ENCODE measurements around the gene SLC13A5.

Gene SLC13A5

GRCh38 chr17:6640536-6641246 lies 72.5 kb downstream of the SLC13A5 start, which contains the start of the genes KIAA0753 and TXNDC17:
KIAA0753 (minus strand) TSS chr17:6640711; CDS start chr17:6635103, 5,608 bp downstream.
TXNDC17 (plus strand) TSS chr17:6641060; CDS start chr17:6641083, 23 bp downstream.
- H3K9ac ChIP-seq (ENCODE audit: low read depth, low read length, poor library complexity): peak within 1 kb of the TSS; percentile 98
- H3K4me1 ChIP-seq (ENCODE audit: control insufficient read depth in 2 of 2, insufficient read depth in 1 of 2, low read depth in 1 of 2, low read length in 2 of 2): peaks cover 9 to 13% of the 10 kb centered on the region in 2 donors

DNA sequence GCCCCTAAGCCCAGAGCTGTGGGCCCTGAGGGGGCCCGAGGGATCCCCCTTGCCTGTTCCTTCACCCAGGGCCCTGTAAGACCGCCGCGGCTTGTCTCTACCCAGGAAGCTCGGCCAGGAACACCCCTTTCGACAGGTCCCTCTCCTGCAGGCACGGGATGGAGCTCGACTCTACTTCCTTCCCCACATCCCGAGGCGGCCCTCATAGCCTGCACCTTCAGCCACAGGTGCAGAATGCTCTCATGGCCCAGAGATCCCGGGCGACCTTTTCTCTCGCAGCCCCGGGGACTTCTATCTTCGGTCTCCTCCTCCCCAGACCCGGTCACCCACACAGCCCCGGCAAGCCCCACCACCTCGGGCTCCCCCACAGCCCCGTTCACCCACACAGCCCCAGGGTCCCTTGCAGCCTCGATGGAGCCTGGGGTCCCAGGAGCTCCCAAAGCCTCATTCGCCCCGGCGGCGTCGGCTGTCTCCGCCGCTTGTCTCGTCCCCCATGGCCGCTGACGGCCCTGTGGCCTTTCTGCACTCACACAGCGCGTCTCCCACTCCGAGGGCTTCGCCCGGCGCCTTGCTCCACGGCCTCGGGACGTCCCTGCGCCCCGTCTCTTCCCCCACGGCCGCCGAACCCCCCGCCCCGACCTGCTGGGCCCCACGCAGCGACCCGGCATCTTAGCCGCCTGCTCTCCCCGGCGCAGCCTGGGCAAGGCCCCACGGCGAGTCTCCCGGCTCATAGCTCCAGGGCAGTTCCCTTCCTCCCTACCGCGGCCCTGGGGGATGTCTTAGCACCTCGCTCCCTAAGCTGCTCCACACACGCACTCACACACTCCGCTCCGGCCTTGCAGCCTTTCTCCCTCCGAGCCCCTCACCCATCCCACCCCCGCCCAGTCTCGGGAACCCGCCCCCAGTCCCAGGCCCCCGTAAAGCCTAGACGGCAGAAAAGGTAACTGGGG lies 73.3 kb downstream of the SLC13A5 start:
- Histone ChIP-seq H3K79me1 (ENCODE audit: low read depth, low read length) (peaks cover 31% of the 10 kb centered on the region), H3K9me3 (replicated peaks in 1 of 2; ENCODE audit: control insufficient read depth in 2 of 2, insufficient read depth in 1 of 2, low read depth in 1 of 2, low read length in 2 of 2) (no peaks in the 10 kb centered on the region), H3K27me3 (ENCODE audit: control insufficient read depth in 3 of 3, insufficient read depth in 3 of 3, low read depth in 1 of 3, low read length in 3 of 3) (no peaks in the 10 kb centered on the region), H3K9ac (ENCODE audit: low read depth, low read length, poor library complexity) (peak overlapping the region; percentile 98), H3K4me2 (ENCODE audit: insufficient read depth, low read length, poor library complexity, severe bottlenecking) (peak overlapping the region; percentile 90), H3K23ac (ENCODE audit: low read depth, low read length, poor library complexity) (peak overlapping the region; percentile 71), H3K4me1 (ENCODE audit: control insufficient read depth in 2 of 2, insufficient read depth in 1 of 2, low read depth in 1 of 2, low read length in 2 of 2) (peaks cover 9 to 13% of the 10 kb centered on the region in 2 donors), H3K18ac (ENCODE audit: low read length) (peak overlapping the region; percentile 98), H2BK120ac (ENCODE audit: low read depth, low read length) (no peak overlapping the region), H2AFZ (ENCODE audit: low read length) (peak overlapping the region; percentile 100), H2AK5ac (ENCODE audit: low read depth, low read length) (peak overlapping the region; percentile 97), H4K8ac (ENCODE audit: low read depth, low read length) (no peak overlapping the region), H4K91ac (ENCODE audit: low read depth, low read length, poor library complexity) (no peak overlapping the region), H3K36me3 (replicated peaks in 1 of 2; ENCODE audit: control insufficient read depth in 2 of 2, insufficient read depth in 2 of 2, low read length in 2 of 2) (peaks cover 4 to 57% of the 10 kb centered on the region in 2 donors), H3K14ac (ENCODE audit: low read length) (peak overlapping the region; percentile 76), H3K27ac (replicated peaks; ENCODE audit: low read length) (peak overlapping the region; percentile 94), H3K4ac (ENCODE audit: low read length) (peak overlapping the region; percentile 97), H3K4me3 (ENCODE audit: low read length in 2 of 2) (peak overlapping the region; percentile 76 to 97), H2BK5ac (ENCODE audit: low read length) (peak overlapping the region; percentile 69), H2BK15ac (ENCODE audit: low read length) (peak overlapping the region; percentile 78), H2BK12ac (ENCODE audit: low read length) (peak overlapping the region; percentile 30)
- DNase-seq (ENCODE audit: low spot score): no peak
- no CpG with 5 or more reads among the region's 67 CpGs for WGBS, 2 donors (ENCODE audit: extremely low coverage in 2 of 2, insufficient read length in 2 of 2, insufficient replicate concordance in 1 of 2)

More at GRCh38 chr17:6640536-6641246, 72.5 kb downstream of the SLC13A5 start, which contains the start of the genes KIAA0753 and TXNDC17:
- Histone ChIP-seq H4K8ac (ENCODE audit: low read depth, low read length) (no peak within 1 kb of the TSS), H2BK15ac (ENCODE audit: low read length) (peak within 1 kb of the TSS; percentile 78), H3K14ac (ENCODE audit: low read length) (peak within 1 kb of the TSS; percentile 76), H3K27me3 (ENCODE audit: control insufficient read depth in 3 of 3, insufficient read depth in 3 of 3, low read depth in 1 of 3, low read length in 3 of 3) (no peaks in the 10 kb centered on the region), H3K36me3 (replicated peaks in 1 of 2; ENCODE audit: control insufficient read depth in 2 of 2, insufficient read depth in 2 of 2, low read length in 2 of 2) (peaks cover 4 to 57% of the 10 kb centered on the region in 2 donors), H2BK120ac (ENCODE audit: low read depth, low read length) (no peak within 1 kb of the TSS), H3K4ac (ENCODE audit: low read length) (peak within 1 kb of the TSS; percentile 97), H2BK12ac (ENCODE audit: low read length) (peak within 1 kb of the TSS; percentile 30), H4K91ac (ENCODE audit: low read depth, low read length, poor library complexity) (peak within 1 kb of the TSS; percentile 22), H2AK5ac (ENCODE audit: low read depth, low read length) (peak within 1 kb of the TSS; percentile 97), H3K27ac (replicated peaks; ENCODE audit: low read length) (peak within 1 kb of the TSS; percentile 94), H2BK5ac (ENCODE audit: low read length) (peak within 1 kb of the TSS; percentile 69), H3K9me3 (replicated peaks in 1 of 2; ENCODE audit: control insufficient read depth in 2 of 2, insufficient read depth in 1 of 2, low read depth in 1 of 2, low read length in 2 of 2) (no peaks in the 10 kb centered on the region), H3K18ac (ENCODE audit: low read length) (peak within 1 kb of the TSS; percentile 98), H3K79me1 (ENCODE audit: low read depth, low read length) (peaks cover 31% of the 10 kb centered on the region), H2AFZ (ENCODE audit: low read length) (peak within 1 kb of the TSS; percentile 100), H3K4me3 (ENCODE audit: low read length in 2 of 2) (peak within 1 kb of the TSS; percentile 76 to 97), H3K4me2 (ENCODE audit: insufficient read depth, low read length, poor library complexity, severe bottlenecking) (peak within 1 kb of the TSS; percentile 90), H3K23ac (ENCODE audit: low read depth, low read length, poor library complexity) (peak within 1 kb of the TSS; percentile 97)
- WGBS, 2 donors (ENCODE audit: extremely low coverage in 2 of 2, insufficient read length in 2 of 2, insufficient replicate concordance in 1 of 2): no CpG with 5 or more reads among the region's 52 CpGs
- peak; percentile 89 for DNase-seq (ENCODE audit: low spot score)

DNA sequence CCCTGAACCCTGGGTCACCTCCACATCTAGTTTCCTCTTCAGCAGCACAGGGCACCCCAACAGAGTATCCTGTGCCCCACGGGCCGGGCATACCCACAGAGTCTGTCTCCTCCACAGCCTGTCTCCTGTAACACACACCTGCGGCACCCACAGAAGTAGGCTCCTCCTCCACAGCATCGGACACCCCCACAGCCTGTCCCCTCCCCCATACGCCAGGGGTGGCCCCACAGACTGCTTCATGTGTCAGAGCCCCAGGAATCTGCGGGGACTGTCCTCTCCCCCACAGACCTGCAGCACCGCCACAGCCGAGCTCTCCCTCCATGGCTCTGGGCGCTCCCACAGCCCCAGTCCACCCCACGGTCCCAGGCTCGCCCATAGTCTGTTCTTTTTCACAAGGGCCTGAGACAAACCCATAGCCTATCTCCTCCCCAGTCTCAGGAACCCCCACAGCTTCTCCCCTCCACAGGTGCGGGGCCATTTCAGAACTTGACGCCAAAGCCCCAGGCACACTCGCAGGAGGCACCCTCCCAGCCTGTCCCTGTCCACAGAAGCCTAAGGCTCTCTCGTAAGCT lies 74.1 kb downstream of the SLC13A5 start:
- Histone ChIP-seq H4K8ac (ENCODE audit: low read depth, low read length) (no peak overlapping the region), H2BK120ac (ENCODE audit: low read depth, low read length) (peak overlapping the region; percentile 9), H3K4ac (ENCODE audit: low read length) (peak overlapping the region; percentile 70), H2BK5ac (ENCODE audit: low read length) (no peak overlapping the region), H3K27me3 (ENCODE audit: control insufficient read depth in 3 of 3, insufficient read depth in 3 of 3, low read depth in 1 of 3, low read length in 3 of 3) (no peaks in the 10 kb centered on the region), H2AFZ (ENCODE audit: low read length) (no peak overlapping the region), H2AK5ac (ENCODE audit: low read depth, low read length) (peak overlapping the region; percentile 97), H2BK15ac (ENCODE audit: low read length) (no peak overlapping the region), H3K9ac (ENCODE audit: low read depth, low read length, poor library complexity) (no peak overlapping the region), H3K14ac (ENCODE audit: low read length) (peak overlapping the region; percentile 9), H3K23ac (ENCODE audit: low read depth, low read length, poor library complexity) (peak overlapping the region; percentile 50), H3K36me3 (replicated peaks in 1 of 2; ENCODE audit: control insufficient read depth in 2 of 2, insufficient read depth in 2 of 2, low read length in 2 of 2) (peaks cover 5 to 57% of the 10 kb centered on the region in 2 donors), H2BK12ac (ENCODE audit: low read length) (no peak overlapping the region), H3K27ac (replicated peaks; ENCODE audit: low read length) (no peak overlapping the region), H3K9me3 (replicated peaks in 1 of 2; ENCODE audit: control insufficient read depth in 2 of 2, insufficient read depth in 1 of 2, low read depth in 1 of 2, low read length in 2 of 2) (no peaks in the 10 kb centered on the region), H3K79me1 (ENCODE audit: low read depth, low read length) (peaks cover 33% of the 10 kb centered on the region), H3K18ac (ENCODE audit: low read length) (no peak overlapping the region), H3K4me3 (ENCODE audit: low read length in 2 of 2) (peak overlapping the region; percentile 76 to 97), H4K91ac (ENCODE audit: low read depth, low read length, poor library complexity) (no peak overlapping the region), H3K4me2 (ENCODE audit: insufficient read depth, low read length, poor library complexity, severe bottlenecking) (peak overlapping the region; percentile 90), H3K4me1 (ENCODE audit: control insufficient read depth in 2 of 2, insufficient read depth in 1 of 2, low read depth in 1 of 2, low read length in 2 of 2) (peaks cover 9 to 13% of the 10 kb centered on the region in 2 donors)
- no peak for DNase-seq (ENCODE audit: low spot score)
- no CpG with 5 or more reads among the region's 15 CpGs for WGBS, 2 donors (ENCODE audit: extremely low coverage in 2 of 2, insufficient read length in 2 of 2, insufficient replicate concordance in 1 of 2)

Data from neuronal stem cell (in vitro differentiated cells).